H1 (cell line): ENCODE results near the gene ZNF408. TPM values are rescaled to one million over a fixed set of nuclear protein-coding genes. Genes with fewer than 3 reads are reported as not detected.

Source experiments
- CBX5 ChIP-seq: fragments of 300-800, 300-1000 bp; sonication (generic); IDR thresholded peaks from 2 replicates; pipeline ENCODE4 v1.7.1; 2016; ENCODE audit warnings: antibody characterized with exemption, low read length, low read depth
- CBX8 ChIP-seq: fragments of 300-800, 300-1000 bp; sonication (generic); IDR thresholded peaks from 2 replicates; pipeline ENCODE4 v1.7.1; 2016; ENCODE audit warnings: low read depth, low read length, borderline replicate concordance
- CTBP2 ChIP-seq: IDR thresholded peaks from 2 replicates; pipeline ENCODE4 v1.7.0; 2011; ENCODE audit warnings: borderline replicate concordance, mild to moderate bottlenecking, moderate library complexity, mixed read lengths, low read length; ENCODE audit not compliant: insufficient read depth, insufficient read length
- EP300 ChIP-seq, 2 experiments: IDR thresholded peaks; 1 replicate in 1 of 2; 2 replicates in 1 of 2; pipeline ENCODE4 v1.6.1; 2011 to 2012; ENCODE audit warnings: low read depth in 2 of 2, low read length in 2 of 2, mild to moderate bottlenecking in 2 of 2, borderline replicate concordance in 1 of 2, inconsistent platforms in 1 of 2, moderate library complexity in 1 of 2
- EZH2 ChIP-seq: fragments of 200-600 bp; sonication (generic); IDR thresholded peaks from 2 replicates; pipeline ENCODE4 v1.7.1; 2012; ENCODE audit warnings: low read depth, mild to moderate bottlenecking, moderate library complexity, low read length, inconsistent platforms; ENCODE audit not compliant: severe bottlenecking
- HDAC2 ChIP-seq, 2 experiments: fragments of 300-600 bp in 1 of 2; sonication (generic) in 1 of 2; IDR thresholded peaks; 2 replicates each; pipeline ENCODE4 v1.6.1; 2011 to 2012; ENCODE audit warnings: low read depth in 2 of 2, low read length in 2 of 2, mild to moderate bottlenecking in 2 of 2, moderate library complexity in 2 of 2, borderline replicate concordance in 1 of 2, inconsistent platforms in 1 of 2
- JUN ChIP-seq: IDR thresholded peaks from 2 replicates; pipeline ENCODE4 v1.6.1; 2011; ENCODE audit warnings: low read depth, mild to moderate bottlenecking, improper control_type of control experiment, low read length
- JUND ChIP-seq: IDR thresholded peaks from 2 replicates; pipeline ENCODE4 v1.6.1; 2011; ENCODE audit warnings: mild to moderate bottlenecking, improper control_type of control experiment, low read length
- KDM1A ChIP-seq: fragments of 200-600, 300-600 bp; sonication (generic); IDR thresholded peaks from 2 replicates; pipeline ENCODE4 v1.7.1; 2016; ENCODE audit warnings: mild to moderate bottlenecking, low read length, borderline replicate concordance
- POLR2A ChIP-seq, 2 experiments: IDR thresholded peaks; 1 replicate in 1 of 2; 2 replicates in 1 of 2; pipeline ENCODE4 v1.6.1; 2011; ENCODE audit warnings: low read depth in 2 of 2, low read length in 2 of 2, mild to moderate bottlenecking in 2 of 2; ENCODE audit errors: control extremely low read depth in 1 of 2
- RAD21 ChIP-seq, 2 experiments: IDR thresholded peaks in 1 of 2; conservative IDR thresholded peaks in 1 of 2; 2 replicates each; pipeline ENCODE4 v1.6.1; 2011; ENCODE audit warnings: low read depth in 2 of 2, low read length in 2 of 2, improper control_type of control experiment in 1 of 2, inconsistent platforms in 1 of 2, mild to moderate bottlenecking in 1 of 2, moderate library complexity in 1 of 2
- RBBP5 ChIP-seq: IDR thresholded peaks from 2 replicates; pipeline ENCODE4 v1.7.1; 2012; ENCODE audit warnings: low read depth, mild to moderate bottlenecking, inconsistent platforms, low read length, moderate library complexity, borderline replicate concordance
- SP4 ChIP-seq: IDR thresholded peaks from 2 replicates; pipeline ENCODE4 v1.6.1; 2012; ENCODE audit warnings: low read length, inconsistent platforms
- SRF ChIP-seq: IDR thresholded peaks from 2 replicates; pipeline ENCODE4 v1.6.1; 2011; ENCODE audit warnings: mild to moderate bottlenecking, low read depth, low read length, moderate library complexity
- TAF1 ChIP-seq: IDR thresholded peaks from 2 replicates; pipeline ENCODE4 v1.6.1; 2011; ENCODE audit warnings: mild to moderate bottlenecking, low read depth, low read length
- polyA plus RNA-seq, 7 experiments: library from polyadenylated mRNA; depleted of rRNA in 3 of 7; stranded (reverse) in 5 of 7; unstranded in 2 of 7; fragments of >200 nt in 5 of 7; fragments of 200-250 nt in 2 of 7; gene quantifications; 1 replicate in 5 of 7; 2 replicates in 1 of 7; 4 replicates in 1 of 7; pipeline versions ENCODE4 v1.2.1 to v1.2.3, GENCODE V29; 2011 to 2013; ENCODE audit warnings: missing spikeins in 2 of 7, mixed read lengths in 2 of 7
- total RNA-seq: library from RNA; stranded (reverse); fragmentation: NEBNext Ultra II Directional; extraction: Animal tissue kit (Norgen Biotek cat#: 25700); gene quantifications from 2 replicates; pipeline ENCODE4 v1.2.1, GENCODE V29; 2021
- TF ChIP-seq, protein P1 (sequence below), 3 experiments: IDR thresholded peaks; 1 replicate in 2 of 3; 2 replicates in 1 of 3; pipeline versions ENCODE4 v1.5.1 to v1.6.1; 2011; ENCODE audit warnings: low read length in 3 of 3, mild to moderate bottlenecking in 3 of 3, inconsistent platforms in 2 of 3, low read depth in 1 of 3, moderate library complexity in 1 of 3; ENCODE audit not compliant: insufficient read depth in 1 of 3; ENCODE audit errors: control extremely low read depth in 1 of 3
- TF ChIP-seq, protein P2 (sequence below): IDR thresholded peaks from 2 replicates; pipeline ENCODE4 v1.6.1; 2012; ENCODE audit warnings: low read length, inconsistent platforms

Gene ZNF408
- total and polyA plus RNA-seq, 2 of the 8 experiments (the other 6 are each of a cell fraction or from before 2014, with no cell fraction given) = 10.7 to 11.0 TPM

DNA sequence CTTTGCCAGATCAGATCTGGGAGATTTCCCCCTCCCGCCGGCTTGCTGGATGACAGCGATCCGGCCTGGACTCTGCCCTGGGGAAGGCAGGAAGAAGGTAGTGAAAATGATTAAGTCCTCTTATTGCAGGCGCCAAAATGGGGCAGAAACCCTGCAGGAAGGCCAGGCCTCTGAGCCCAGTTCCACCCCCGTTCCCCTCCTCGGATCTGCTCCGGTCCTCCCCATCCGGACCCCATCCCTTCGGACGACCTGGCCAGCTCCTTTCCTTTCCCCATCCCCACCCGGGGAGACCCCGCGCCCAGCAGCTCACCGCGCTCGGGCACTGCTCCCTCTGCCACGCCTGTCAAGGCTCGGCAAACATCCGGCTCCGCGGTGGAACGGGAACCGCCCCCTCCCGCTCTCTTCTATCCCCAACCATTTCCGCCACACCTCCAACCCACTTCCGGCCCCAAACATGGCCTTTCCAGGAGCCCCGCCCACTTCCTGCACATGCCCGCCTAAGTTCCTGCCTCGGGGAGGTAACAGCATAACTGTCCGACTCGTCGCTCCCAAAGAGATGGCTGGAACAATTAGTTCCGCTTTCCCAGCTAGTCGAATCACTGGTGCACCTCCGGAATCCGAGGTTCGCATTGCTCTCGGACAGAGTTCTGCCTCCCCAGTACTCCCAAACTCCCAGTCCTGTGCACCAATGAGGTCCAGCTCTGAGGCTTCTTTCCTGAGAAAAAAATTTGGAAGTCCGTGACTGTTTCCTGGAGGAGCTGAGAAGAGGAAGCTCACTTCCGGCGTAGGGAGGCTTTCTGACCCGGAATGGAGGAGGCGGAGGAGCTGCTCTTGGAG lies at the start of gene ZNF408, which contains the start of gene ARHGAP1 (continued):
- TF ChIP-seq EZH2 (no peak), JUN (no peak), SRF (peak; percentile 96), TAF1 (peak; percentile 85), KDM1A (no peak), CTBP2 (no peak), JUND (no peak), POLR2A (IDR thresholded peaks at IDR 0.05; ENCODE audit: control extremely low read depth in 1 of 2, low read depth in 2 of 2, low read length in 2 of 2) (peak in 1 of 2 experiments; percentile 77; a peak in 2 of 3 replicates), CBX5 (no peak), RAD21 (IDR thresholded peaks at IDR 0.05 in 1 of 2, conservative IDR thresholded peaks at IDR 0.05 in 1 of 2; ENCODE audit: low read depth in 2 of 2, low read length in 2 of 2) (no peak), RBBP5 (no peak), SP4 (peak; percentile 38), HDAC2 (IDR thresholded peaks at IDR 0.05; ENCODE audit: borderline replicate concordance in 1 of 2, low read depth in 2 of 2, low read length in 2 of 2) (peak in 1 of 2 experiments; percentile 89; a peak in 2 of 4 replicates), CBX8 (no peak), EP300 (IDR thresholded peaks at IDR 0.05; ENCODE audit: borderline replicate concordance in 1 of 2, low read depth in 2 of 2, low read length in 2 of 2) (peak in 1 of 2 experiments; percentile 27; a peak in 1 of 3 replicates)
- TF ChIP-seq, protein P1, sequence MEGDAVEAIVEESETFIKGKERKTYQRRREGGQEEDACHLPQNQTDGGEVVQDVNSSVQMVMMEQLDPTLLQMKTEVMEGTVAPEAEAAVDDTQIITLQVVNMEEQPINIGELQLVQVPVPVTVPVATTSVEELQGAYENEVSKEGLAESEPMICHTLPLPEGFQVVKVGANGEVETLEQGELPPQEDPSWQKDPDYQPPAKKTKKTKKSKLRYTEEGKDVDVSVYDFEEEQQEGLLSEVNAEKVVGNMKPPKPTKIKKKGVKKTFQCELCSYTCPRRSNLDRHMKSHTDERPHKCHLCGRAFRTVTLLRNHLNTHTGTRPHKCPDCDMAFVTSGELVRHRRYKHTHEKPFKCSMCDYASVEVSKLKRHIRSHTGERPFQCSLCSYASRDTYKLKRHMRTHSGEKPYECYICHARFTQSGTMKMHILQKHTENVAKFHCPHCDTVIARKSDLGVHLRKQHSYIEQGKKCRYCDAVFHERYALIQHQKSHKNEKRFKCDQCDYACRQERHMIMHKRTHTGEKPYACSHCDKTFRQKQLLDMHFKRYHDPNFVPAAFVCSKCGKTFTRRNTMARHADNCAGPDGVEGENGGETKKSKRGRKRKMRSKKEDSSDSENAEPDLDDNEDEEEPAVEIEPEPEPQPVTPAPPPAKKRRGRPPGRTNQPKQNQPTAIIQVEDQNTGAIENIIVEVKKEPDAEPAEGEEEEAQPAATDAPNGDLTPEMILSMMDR (IDR thresholded peaks at IDR 0.05; ENCODE audit: control extremely low read depth in 1 of 3, insufficient read depth in 1 of 3, low read depth in 1 of 3, low read length in 3 of 3) = no peak
- TF ChIP-seq, protein P2, sequence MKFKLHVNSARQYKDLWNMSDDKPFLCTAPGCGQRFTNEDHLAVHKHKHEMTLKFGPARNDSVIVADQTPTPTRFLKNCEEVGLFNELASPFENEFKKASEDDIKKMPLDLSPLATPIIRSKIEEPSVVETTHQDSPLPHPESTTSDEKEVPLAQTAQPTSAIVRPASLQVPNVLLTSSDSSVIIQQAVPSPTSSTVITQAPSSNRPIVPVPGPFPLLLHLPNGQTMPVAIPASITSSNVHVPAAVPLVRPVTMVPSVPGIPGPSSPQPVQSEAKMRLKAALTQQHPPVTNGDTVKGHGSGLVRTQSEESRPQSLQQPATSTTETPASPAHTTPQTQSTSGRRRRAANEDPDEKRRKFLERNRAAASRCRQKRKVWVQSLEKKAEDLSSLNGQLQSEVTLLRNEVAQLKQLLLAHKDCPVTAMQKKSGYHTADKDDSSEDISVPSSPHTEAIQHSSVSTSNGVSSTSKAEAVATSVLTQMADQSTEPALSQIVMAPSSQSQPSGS = 0 out of 2 replicates have a peak, but pooled peaks have one; percentile 56
